OCI-LY3 (cell line): ENCODE data around the gene NAV2.
"Not testable (repeated sequence)": the region's sequence is repeated elsewhere in the genome, so short reads cannot be mapped to it uniquely, and the experiment has no call there.

Experiments used
- H2AFZ ChIP-seq: fragments of 200-600, 300-600 bp; shearing (Covaris generic); 2 replicates; pipeline ENCODE4 v1.6.0; 2014; ENCODE audit warnings: antibody characterized with exemption, low read depth, low read length
- H3K27ac ChIP-seq: fragments of 200-600, 300-600 bp; sonication (generic); 2 replicates; pipeline ENCODE4 v1.5.1; 2014; ENCODE audit warnings: mild to moderate bottlenecking, low read length, moderate library complexity, mixed read lengths
- H3K27me3 ChIP-seq: fragments of 200-600, 300-600 bp; sonication (generic); 2 replicates; pipeline ENCODE4 v1.6.1; 2014; ENCODE audit warnings: low read depth, low read length, mixed read lengths
- H3K36me3 ChIP-seq: fragments of 200-600, 300-600 bp; sonication (generic); replicated peaks from 2 replicates; pipeline ENCODE3; 2014; ENCODE audit warnings: low read depth, low read length, mixed read lengths
- H3K4me1 ChIP-seq: fragments of 300-600, 200-600 bp; sonication (generic); 2 replicates; pipeline ENCODE4 v1.6.1; 2014; ENCODE audit warnings: low read length, mixed read lengths
- H3K4me2 ChIP-seq: fragments of 200-600, 300-600 bp; sonication (generic); 2 replicates; pipeline ENCODE4 v1.6.1; 2014; ENCODE audit warnings: low read length, mixed read lengths
- H3K4me3 ChIP-seq: fragments of 300-600, 200-600 bp; sonication (generic); 2 replicates; pipeline ENCODE4 v1.5.1; 2014; ENCODE audit warnings: antibody characterized with exemption, mild to moderate bottlenecking, low read length, moderate library complexity
- H3K79me2 ChIP-seq: fragments of 300-600, 200-600 bp; shearing (Covaris generic); 2 replicates; pipeline ENCODE4 v1.6.1; 2014; ENCODE audit warnings: mild to moderate bottlenecking, low read length, mixed read lengths
- H3K9ac ChIP-seq: fragments of 300-600, 200-600 bp; shearing (Covaris generic); 2 replicates; pipeline ENCODE4 v1.6.0; 2014; ENCODE audit warnings: mild to moderate bottlenecking, low read length, moderate library complexity
- H3K9me3 ChIP-seq: fragments of 200-600, 300-600 bp; shearing (Covaris generic); 2 replicates; pipeline ENCODE4 v1.6.1; 2014; ENCODE audit warnings: low read length, mixed read lengths; ENCODE audit not compliant: insufficient read depth
- H4K20me1 ChIP-seq: fragments of 200-600, 300-600 bp; sonication (generic); 2 replicates; pipeline ENCODE4 v1.6.1; 2016; ENCODE audit warnings: low read length, mixed read lengths; ENCODE audit not compliant: insufficient read depth
- EZH2phosphoT487 ChIP-seq: fragments of 200-600 bp; shearing (Covaris generic); IDR thresholded peaks from 2 replicates; pipeline ENCODE4 v1.6.1; 2018; ENCODE audit warnings: antibody characterized with exemption, mixed run types, low read depth
- TF ChIP-seq, protein P1 (sequence below): fragments of 200-600, 300-600 bp; sonication (generic); IDR thresholded peaks from 2 replicates; pipeline ENCODE4 v1.5.1; 2014; ENCODE audit warnings: antibody characterized with exemption, low read length, low read depth

NAV2 gene

DNA sequence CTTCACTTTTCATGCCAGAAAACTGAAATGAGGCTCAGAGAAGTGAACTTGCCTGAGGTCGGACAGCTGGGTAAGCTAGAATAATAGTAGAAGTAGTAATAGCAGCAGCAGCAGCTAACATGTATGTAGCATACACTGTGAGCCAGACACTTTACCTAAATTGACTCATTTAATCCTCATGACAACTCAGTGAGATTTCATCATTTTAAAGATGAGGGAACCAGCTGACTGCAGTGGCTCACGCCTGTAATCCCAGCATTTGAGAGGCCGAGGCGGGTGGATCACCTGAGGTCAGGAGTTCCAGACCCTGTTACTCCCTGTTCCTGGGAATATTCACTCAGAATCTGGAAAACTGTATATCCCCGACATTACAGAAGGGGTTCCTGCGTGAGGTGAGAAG lies 293.1 kb downstream of the NAV2 start:
- Histone ChIP-seq H2AFZ (no peak overlapping the region), H3K36me3 (no peaks in the 10 kb centered on the region), H3K4me1 (peaks cover 23% of the 10 kb centered on the region), H3K9me3 (no peaks in the 10 kb centered on the region), H3K9ac (no peak overlapping the region), H3K79me2 (no peaks in the 10 kb centered on the region), H4K20me1 (no peaks in the 10 kb centered on the region), H3K4me2 (no peak overlapping the region), H3K27ac (no peak overlapping the region), H3K27me3 (peaks cover 69% of the 10 kb centered on the region), H3K4me3 (no peak overlapping the region)
- no peak for TF ChIP-seq EZH2phosphoT487
- TF ChIP-seq, protein P1, sequence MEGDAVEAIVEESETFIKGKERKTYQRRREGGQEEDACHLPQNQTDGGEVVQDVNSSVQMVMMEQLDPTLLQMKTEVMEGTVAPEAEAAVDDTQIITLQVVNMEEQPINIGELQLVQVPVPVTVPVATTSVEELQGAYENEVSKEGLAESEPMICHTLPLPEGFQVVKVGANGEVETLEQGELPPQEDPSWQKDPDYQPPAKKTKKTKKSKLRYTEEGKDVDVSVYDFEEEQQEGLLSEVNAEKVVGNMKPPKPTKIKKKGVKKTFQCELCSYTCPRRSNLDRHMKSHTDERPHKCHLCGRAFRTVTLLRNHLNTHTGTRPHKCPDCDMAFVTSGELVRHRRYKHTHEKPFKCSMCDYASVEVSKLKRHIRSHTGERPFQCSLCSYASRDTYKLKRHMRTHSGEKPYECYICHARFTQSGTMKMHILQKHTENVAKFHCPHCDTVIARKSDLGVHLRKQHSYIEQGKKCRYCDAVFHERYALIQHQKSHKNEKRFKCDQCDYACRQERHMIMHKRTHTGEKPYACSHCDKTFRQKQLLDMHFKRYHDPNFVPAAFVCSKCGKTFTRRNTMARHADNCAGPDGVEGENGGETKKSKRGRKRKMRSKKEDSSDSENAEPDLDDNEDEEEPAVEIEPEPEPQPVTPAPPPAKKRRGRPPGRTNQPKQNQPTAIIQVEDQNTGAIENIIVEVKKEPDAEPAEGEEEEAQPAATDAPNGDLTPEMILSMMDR = no peak

DNA sequence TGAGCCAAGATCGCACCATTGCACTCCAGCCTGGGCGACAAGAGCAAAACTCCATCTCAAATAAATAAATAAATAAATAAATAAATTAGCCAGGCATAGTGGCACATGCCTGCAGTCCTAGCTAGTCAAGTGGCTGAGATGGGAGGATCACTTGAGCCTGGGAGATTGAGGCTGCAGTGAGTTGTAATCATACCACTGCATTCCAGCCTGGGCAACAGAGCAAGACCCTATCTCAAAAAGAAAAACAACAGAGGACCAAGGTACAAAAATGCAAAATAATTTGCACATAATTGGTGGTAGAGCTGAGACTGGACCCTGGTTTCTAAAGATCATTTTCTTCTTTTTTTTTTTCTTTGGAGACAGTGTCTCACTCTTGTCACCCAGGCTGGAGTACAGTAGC lies 294.0 kb downstream of the NAV2 start:
- not testable (repeated sequence) for H2AFZ ChIP-seq, H3K27ac ChIP-seq, H3K9me3 ChIP-seq, H3K4me2 ChIP-seq, H4K20me1 ChIP-seq, H3K36me3 ChIP-seq, H3K4me3 ChIP-seq, H3K9ac ChIP-seq, H3K79me2 ChIP-seq
- peaks cover 23% of the 10 kb centered on the region for H3K4me1 ChIP-seq
- peaks cover 69% of the 10 kb centered on the region for H3K27me3 ChIP-seq

- Histone ChIP-seq H4K20me1 (no peaks in the 10 kb centered on the region), H3K27ac (no peak overlapping the region), H3K4me1 (peaks cover 23% of the 10 kb centered on the region), H3K79me2 (no peaks in the 10 kb centered on the region), H3K4me3 (no peak overlapping the region), H2AFZ (no peak overlapping the region), H3K9ac (no peak overlapping the region), H3K4me2 (no peak overlapping the region), H3K27me3 (peaks cover 70% of the 10 kb centered on the region), H3K36me3 (no peaks in the 10 kb centered on the region), H3K9me3 (no peaks in the 10 kb centered on the region)
- no peak for TF ChIP-seq EZH2phosphoT487
- TF ChIP-seq, protein P1 = no peak
These were observed 294.7 kb downstream of the NAV2 start for GRCh38 chr11:20007386-20007785.

DNA sequence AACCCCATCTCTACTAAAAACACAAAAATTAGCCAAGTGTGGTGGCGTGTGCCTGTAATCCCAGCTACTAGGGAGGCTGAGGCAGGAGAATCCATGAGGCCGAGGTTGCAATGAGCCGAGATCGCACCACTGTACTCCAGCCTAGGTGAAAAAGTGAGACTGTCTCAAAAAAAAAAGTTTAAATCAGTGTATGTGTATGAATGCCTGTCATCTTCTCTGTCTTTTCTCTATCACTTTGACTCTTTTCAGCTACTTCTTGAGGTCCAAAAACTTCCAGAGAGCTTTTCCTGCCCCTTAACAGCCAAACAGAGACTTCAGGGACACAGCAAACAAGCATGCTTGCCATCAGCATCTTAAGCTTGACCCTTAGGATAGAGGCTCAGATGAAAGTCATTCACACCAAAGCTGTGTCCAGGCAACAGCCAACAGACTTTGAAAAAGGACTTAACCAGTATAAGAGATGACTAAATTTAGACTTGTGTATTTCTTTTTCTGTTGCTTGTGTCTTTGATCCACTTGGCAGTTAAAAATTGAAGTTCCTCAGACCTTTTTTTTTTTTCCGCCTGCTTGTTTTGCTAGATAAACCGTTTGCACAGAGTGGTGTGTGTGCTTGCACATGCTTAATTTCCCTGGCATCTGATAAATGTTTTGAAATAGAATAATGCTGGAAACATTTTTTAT lies 295.7 kb downstream of the NAV2 start:
- no peaks in the 10 kb centered on the region for H3K79me2 ChIP-seq
- TF ChIP-seq, protein P1 = no peak
- no peak for TF ChIP-seq EZH2phosphoT487
- no peak overlapping the region for H3K27ac ChIP-seq
- no peak overlapping the region for H2AFZ ChIP-seq
- H3K4me1 ChIP-seq = peaks cover 19% of the 10 kb centered on the region
- H3K9me3 ChIP-seq = no peaks in the 10 kb centered on the region
- H3K36me3 ChIP-seq = no peaks in the 10 kb centered on the region
- H3K27me3 ChIP-seq = peaks cover 68% of the 10 kb centered on the region
- 0 out of 2 replicates have a peak overlapping the region, but pooled peaks have one; percentile 25 for H3K4me3 ChIP-seq
- H3K9ac ChIP-seq = no peak overlapping the region
- peak overlapping the region; percentile 57 for H3K4me2 ChIP-seq
- H4K20me1 ChIP-seq = no peaks in the 10 kb centered on the region
